Body of pancreas (tissue), 4 donors: ENCODE results near the gene L3MBTL3.

Experiments
- CTCF ChIP-seq, 7 experiments: fragments of 450-650 bp in 4 of 7; fragments of 200-600 bp in 3 of 7; sonication (generic) in 3 of 7; IDR thresholded peaks; one replicate each; pipeline ENCODE4 v1.5.1; 2016 to 2019; ENCODE audit warnings: antibody characterized with exemption in 7 of 7
- POLR2A ChIP-seq, 3 donors: fragments of 450-650 bp; IDR thresholded peaks; one replicate each; pipeline ENCODE4 v1.6.1; 2016; ENCODE audit warnings: antibody characterized with exemption in 3 of 3, mild to moderate bottlenecking in 2 of 3

GRCh38 chr6:130063806-130064205 lies 45.4 kb downstream of the L3MBTL3 start:
- TF ChIP-seq CTCF (IDR thresholded peaks at IDR 0.05) (no peak), POLR2A (IDR thresholded peaks at IDR 0.05) (no peak)
